GM18526 (cell line): ENCODE results near the gene STRN4.

ENCODE experiments used
- POLR2A ChIP-seq: IDR thresholded peaks from 3 replicates; pipeline ENCODE4 v1.6.1; 2011; ENCODE audit not compliant: insufficient read length; ENCODE audit errors: extremely low read depth

The STRN4 gene

DNA sequence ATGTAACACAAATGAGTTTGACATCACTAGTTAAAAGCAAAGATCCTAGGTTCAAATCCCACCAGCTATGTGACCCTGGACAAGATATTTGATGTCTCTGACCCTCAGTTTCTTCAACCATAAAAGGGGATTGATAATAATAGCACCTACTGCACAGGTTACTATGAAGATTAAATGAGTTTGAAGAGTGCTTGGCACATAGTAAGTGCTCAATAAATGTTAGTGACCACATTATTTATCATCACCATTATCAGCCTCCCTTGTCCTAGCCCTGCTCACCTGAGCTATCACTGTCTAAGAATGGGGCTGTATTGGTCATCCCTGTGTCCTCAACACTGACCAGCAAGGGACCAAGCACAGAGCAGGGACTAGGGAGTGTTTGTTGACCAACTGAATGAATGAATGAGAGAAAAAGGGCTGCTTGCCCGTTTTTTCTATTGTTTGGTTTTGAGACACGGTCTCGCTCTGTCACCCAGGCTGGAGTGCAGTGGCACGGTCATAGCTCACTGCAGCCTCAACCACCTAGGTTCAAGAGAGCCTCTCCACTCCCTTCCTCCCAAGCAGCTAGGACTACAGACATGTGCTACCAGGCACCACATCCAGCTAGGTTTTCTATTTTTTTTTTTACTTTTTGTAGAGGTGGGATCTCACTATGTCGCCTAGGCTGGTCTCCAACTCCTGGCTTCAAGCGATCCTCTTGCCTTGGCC lies 58.7 kb downstream of the STRN4 start:
- TF ChIP-seq POLR2A = no peak

DNA sequence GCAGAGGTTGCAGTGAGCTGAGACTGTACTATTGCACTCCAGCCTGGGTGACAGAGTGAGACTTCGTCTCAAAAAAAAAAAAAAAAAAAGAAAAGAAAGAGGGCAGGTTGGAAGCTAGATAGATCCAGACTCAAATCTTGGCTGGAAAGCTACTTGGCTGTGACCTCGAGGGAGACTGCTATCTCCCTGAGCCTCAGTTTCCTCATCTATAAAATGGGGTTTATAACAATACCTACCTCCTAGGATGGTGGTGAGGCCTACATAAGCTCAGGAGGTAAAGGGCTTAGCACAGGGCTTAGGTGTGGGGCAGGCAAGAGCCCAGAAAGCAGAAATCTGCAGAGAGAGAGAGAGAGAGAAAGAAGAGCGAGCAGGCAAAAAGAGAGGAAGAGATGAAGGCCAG lies 61.1 kb downstream of the STRN4 start:
- no peak for TF ChIP-seq POLR2A

DNA sequence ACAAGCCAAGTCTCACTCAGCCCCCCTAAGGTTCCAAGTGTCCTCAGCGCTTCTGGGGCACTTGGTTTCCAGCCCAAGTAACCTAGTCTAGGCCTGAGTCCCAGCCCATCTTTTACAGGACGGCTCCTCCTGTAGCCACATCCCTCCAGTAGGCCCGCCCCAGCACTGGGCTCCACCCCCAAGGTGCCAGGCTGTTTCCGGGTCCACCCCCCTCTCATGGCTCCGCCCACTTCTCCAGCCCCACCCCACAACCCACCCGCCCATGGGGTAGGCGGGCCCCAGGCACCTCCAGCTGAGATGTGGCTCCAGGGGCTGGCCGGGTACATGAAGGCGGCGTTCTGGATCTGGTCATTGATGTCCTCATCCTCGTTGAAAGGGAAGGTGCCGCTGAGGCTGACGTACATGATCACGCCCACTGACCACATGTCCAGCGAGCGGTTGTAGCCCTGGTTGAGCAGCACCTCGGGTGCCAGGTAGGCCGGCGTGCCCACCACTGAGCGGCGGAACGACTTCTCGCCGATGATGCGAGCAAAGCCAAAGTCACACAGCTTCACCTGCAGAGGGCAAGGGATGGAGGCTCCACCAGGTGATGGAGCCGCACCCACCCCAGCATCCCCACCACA lies 68.0 kb downstream of the STRN4 start:
- no peak for TF ChIP-seq POLR2A

DNA sequence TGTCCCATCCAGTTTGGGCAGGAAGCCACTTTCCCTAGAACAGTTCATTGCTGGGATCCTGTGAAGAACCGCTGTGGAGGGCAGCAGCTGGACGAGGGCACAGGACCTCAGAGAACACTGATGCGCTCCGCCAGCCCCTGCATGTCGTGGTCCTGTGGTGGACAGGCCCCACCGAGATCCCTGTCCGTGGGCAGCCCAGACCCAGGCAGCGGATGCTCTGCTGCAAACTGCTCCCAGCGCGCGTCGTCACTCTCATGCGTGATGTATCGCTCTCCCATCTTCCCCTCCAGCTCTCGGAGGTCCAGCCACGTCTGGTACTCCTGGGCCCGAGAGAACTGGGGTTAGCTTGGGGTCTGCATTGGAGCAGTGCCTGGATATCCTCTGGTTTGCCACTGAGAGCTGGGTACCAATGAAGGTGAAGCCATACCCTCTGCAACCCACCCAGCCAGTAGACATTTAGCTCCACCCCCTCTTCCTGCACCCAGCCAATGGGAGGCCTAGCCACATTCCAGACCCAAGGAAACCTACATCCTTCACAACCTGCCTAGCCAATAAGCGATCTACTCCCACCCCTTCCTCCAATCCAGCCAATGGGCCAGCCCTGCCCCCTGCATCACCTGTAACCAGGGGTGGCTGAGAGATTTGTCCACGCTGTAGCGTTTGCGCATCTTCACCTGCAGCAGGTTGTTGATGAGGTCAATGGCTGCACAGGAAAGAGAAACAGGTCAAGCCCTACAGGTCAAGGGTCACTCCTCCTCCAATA lies 71.7 kb downstream of the STRN4 start:
- TF ChIP-seq POLR2A = no peak

DNA sequence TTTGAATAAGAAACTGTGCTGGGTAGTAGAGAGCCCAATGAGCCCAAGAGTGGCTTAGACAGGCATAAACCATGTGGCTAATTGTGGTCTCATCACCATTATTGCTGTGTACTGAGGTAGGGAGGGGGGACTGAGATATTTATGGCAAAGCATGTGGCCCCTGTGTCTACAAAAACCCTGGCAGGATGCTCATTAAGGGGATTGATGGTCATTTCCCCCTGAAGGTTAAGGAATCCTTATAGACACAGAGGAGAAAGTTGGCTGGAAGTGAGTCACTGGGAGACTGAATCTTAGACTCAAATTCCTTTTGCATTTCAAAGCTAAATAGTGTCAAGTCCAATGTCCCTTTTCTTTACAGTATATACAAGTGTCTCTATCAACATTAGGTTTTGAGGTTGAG lies 75.4 kb downstream of the STRN4 start:
- no peak for TF ChIP-seq POLR2A
